Hepatocyte (in vitro differentiated cells): Measurements from ENCODE around the gene CCDC12. TPM values are rescaled to one million over a fixed set of nuclear protein-coding genes. Genes with fewer than 3 reads are reported as not detected.

Experiments
- DNase-seq: peaks from one replicate; pipeline ENCODE4 v3.0.0-alpha.2; 2016; ENCODE audit warnings: low spot score
- H2AFZ ChIP-seq: fragments of 200-600 bp; sonication (generic); 2 replicates; pipeline ENCODE4 v1.6.0; 2016; ENCODE audit warnings: antibody characterized with exemption, mild to moderate bottlenecking
- H3K27ac ChIP-seq: fragments of 200-600 bp; sonication (generic); 2 replicates; pipeline ENCODE4 v1.5.1; 2016; ENCODE audit warnings: mild to moderate bottlenecking
- H3K27me3 ChIP-seq: fragments of 200-600 bp; sonication (generic); 2 replicates; pipeline ENCODE4 v1.6.1; 2016
- H3K36me3 ChIP-seq: fragments of 200-600 bp; sonication (generic); replicated peaks from 2 replicates; pipeline ENCODE4 v1.5.1; 2016; ENCODE audit warnings: low read depth; ENCODE audit not compliant: insufficient read depth
- H3K4me1 ChIP-seq: fragments of 200-600 bp; sonication (generic); 2 replicates; pipeline ENCODE4 v1.5.1; 2016; ENCODE audit warnings: mild to moderate bottlenecking, moderate library complexity; ENCODE audit not compliant: insufficient read depth
- H3K4me2 ChIP-seq: fragments of 200-600 bp; sonication (generic); 2 replicates; pipeline ENCODE4 v1.6.0; 2016
- H3K4me3 ChIP-seq: fragments of 200-600 bp; sonication (generic); 2 replicates; pipeline ENCODE4 v1.5.1; 2016; ENCODE audit warnings: mild to moderate bottlenecking
- H3K79me2 ChIP-seq: fragments of 200-600 bp; sonication (generic); 2 replicates; pipeline ENCODE4 v1.6.0; 2017; ENCODE audit warnings: mild to moderate bottlenecking
- H3K9me2 ChIP-seq: fragments of 200-600 bp; sonication (generic); replicated peaks from 2 replicates; pipeline ENCODE4 v1.6.0; 2017; ENCODE audit warnings: mild to moderate bottlenecking; ENCODE audit not compliant: insufficient read depth
- H3K9me3 ChIP-seq: fragments of 200-600 bp; sonication (generic); 2 replicates; pipeline ENCODE4 v1.5.1; 2016; ENCODE audit warnings: low read depth, mild to moderate bottlenecking
- H4K20me1 ChIP-seq: fragments of 200-600 bp; sonication (generic); 2 replicates; pipeline ENCODE4 v1.6.0; 2016; ENCODE audit warnings: mild to moderate bottlenecking; ENCODE audit not compliant: insufficient read depth, poor library complexity, severe bottlenecking
- CTCF ChIP-seq: fragments of 200-600 bp; sonication (generic); IDR thresholded peaks from 2 replicates; pipeline ENCODE4 v1.5.1; 2016; ENCODE audit warnings: antibody characterized with exemption, mild to moderate bottlenecking; ENCODE audit not compliant: poor library complexity
- EZH2 ChIP-seq: fragments of 200-600 bp; sonication (generic); IDR thresholded peaks from 2 replicates; pipeline ENCODE4 v1.6.1; 2016; ENCODE audit warnings: antibody characterized with exemption, mild to moderate bottlenecking, borderline replicate concordance
- EZH2phosphoT487 ChIP-seq: fragments of 200-600 bp; sonication (generic); IDR thresholded peaks from one replicate; pipeline ENCODE4 v1.6.1; 2018; ENCODE audit warnings: antibody characterized with exemption, mild to moderate bottlenecking, low read depth, moderate library complexity; ENCODE audit not compliant: unreplicated experiment, severe bottlenecking
- WGBS: methylation state at CpG from one replicate; pipeline ENCODE4 v1.1.6; 2016; ENCODE audit warnings: low lambda C conversion rate; ENCODE audit errors: missing lambda C conversion rate; 5-methylcytosine and 5-hydroxymethylcytosine counted together
- polyA plus RNA-seq: library from polyadenylated mRNA; unstranded; fragments of >200 nt; fragmentation: Nextera tagmentation; extraction: Ambion mirVana; gene quantifications from 2 replicates; pipeline ENCODE4 v1.2.1, GENCODE V29; 2016
- total RNA-seq: library from RNA; depleted of rRNA; stranded (reverse); fragments of >200 nt; gene quantifications from 2 replicates; pipeline ENCODE4 v1.2.3, GENCODE V29; 2014

CCDC12 gene
- total and polyA plus RNA-seq, 2 experiments from 2014 or later, result 41.1 to 78.4 TPM

- Histone ChIP-seq H3K27ac (peak overlapping the region; percentile 99), H3K79me2 (peaks cover 83% of the 10 kb centered on the region), H3K9me2 (no peaks in the 10 kb centered on the region), H3K27me3 (no peaks in the 10 kb centered on the region), H3K4me3 (no peak overlapping the region), H3K4me2 (peak overlapping the region; percentile 30), H4K20me1 (peaks cover 23% of the 10 kb centered on the region), H3K9me3 (no peaks in the 10 kb centered on the region), H3K36me3 (no peaks in the 10 kb centered on the region), H2AFZ (no peak overlapping the region), H3K4me1 (peaks cover 68% of the 10 kb centered on the region)
- TF ChIP-seq CTCF (no peak), EZH2phosphoT487 (no peak)
- WGBS, result 56% methylated on average over 6 of the region's 6 CpGs
- DNase-seq, result peak; percentile 63
Observed at GRCh38 chr3:46948830-46949671, 27.5 kb downstream of the CCDC12 start.

- peak overlapping the region; percentile 53 for H3K4me2 ChIP-seq
- no peaks in the 10 kb centered on the region for H3K27me3 ChIP-seq
- H3K4me1 ChIP-seq, result peaks cover 73% of the 10 kb centered on the region
- H3K4me3 ChIP-seq, result no peak overlapping the region
- H3K79me2 ChIP-seq, result peaks cover 76% of the 10 kb centered on the region
- no peaks in the 10 kb centered on the region for H3K9me3 ChIP-seq
- H2AFZ ChIP-seq, result no peak overlapping the region
- no peak for TF ChIP-seq CTCF
- TF ChIP-seq EZH2phosphoT487, result no peak
- no peak for TF ChIP-seq EZH2
- no peaks in the 10 kb centered on the region for H3K9me2 ChIP-seq
- peak; percentile 91 for DNase-seq
- peak overlapping the region; percentile 99 for H3K27ac ChIP-seq
- H4K20me1 ChIP-seq, result peaks cover 17% of the 10 kb centered on the region
- H3K36me3 ChIP-seq, result no peaks in the 10 kb centered on the region
- 51% methylated on average over 19 of the region's 19 CpGs for WGBS
Observed at GRCh38 chr3:46947981-46948791, 28.4 kb downstream of the CCDC12 start.

- Histone ChIP-seq H4K20me1 (peaks cover 15% of the 10 kb centered on the region), H3K9me2 (no peaks in the 10 kb centered on the region), H3K27ac (peak overlapping the region; percentile 99), H2AFZ (no peak overlapping the region), H3K36me3 (no peaks in the 10 kb centered on the region), H3K4me2 (peak overlapping the region; percentile 53), H3K27me3 (no peaks in the 10 kb centered on the region), H3K4me1 (peaks cover 79% of the 10 kb centered on the region), H3K4me3 (no peak overlapping the region), H3K79me2 (peaks cover 76% of the 10 kb centered on the region), H3K9me3 (no peaks in the 10 kb centered on the region)
- no peak for DNase-seq
- 80% methylated on average over 4 of the region's 4 CpGs for WGBS
- TF ChIP-seq EZH2, result no peak
- TF ChIP-seq CTCF, result no peak
- no peak for TF ChIP-seq EZH2phosphoT487
Observed at GRCh38 chr3:46947546-46947901, 29.0 kb downstream of the CCDC12 start.
